HG02852 (cell line): ENCODE data around the gene THY1.

ENCODE experiments used
- ATAC-seq: cut with Tn5 transposase; IDR thresholded peaks from one replicate; pipeline ENCODE4 v1.9.1; 2021; ENCODE audit warnings: mild to moderate bottlenecking, moderate library complexity; ENCODE audit not compliant: unreplicated experiment

The THY1 gene

DNA sequence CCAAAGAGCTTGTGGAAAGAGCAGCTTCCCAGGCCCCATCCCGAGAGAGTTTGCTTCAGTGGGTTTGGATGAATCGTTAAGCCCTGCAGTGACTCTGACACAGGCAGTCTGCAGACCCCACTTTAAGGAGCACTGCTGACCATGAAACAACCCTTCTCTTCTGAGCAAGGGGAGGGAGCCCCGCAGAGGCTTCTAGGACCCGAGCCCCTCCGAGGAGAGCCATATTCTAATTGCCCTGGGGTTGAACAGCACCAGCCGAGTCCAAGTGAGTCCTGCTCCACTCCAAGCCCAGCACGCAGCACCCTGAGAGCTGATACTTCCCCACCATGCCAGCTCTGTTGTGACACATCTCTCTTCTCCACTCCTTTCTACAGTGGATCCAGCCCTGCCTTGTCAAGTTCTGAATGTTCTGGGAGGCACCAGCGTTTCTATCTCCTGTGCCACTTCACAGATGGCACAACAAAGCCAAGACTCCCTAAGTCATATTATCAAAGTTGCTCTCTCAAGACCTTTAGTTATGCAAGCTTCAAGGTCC, 51.8 kb downstream of the THY1 start:
- no peak for ATAC-seq

DNA sequence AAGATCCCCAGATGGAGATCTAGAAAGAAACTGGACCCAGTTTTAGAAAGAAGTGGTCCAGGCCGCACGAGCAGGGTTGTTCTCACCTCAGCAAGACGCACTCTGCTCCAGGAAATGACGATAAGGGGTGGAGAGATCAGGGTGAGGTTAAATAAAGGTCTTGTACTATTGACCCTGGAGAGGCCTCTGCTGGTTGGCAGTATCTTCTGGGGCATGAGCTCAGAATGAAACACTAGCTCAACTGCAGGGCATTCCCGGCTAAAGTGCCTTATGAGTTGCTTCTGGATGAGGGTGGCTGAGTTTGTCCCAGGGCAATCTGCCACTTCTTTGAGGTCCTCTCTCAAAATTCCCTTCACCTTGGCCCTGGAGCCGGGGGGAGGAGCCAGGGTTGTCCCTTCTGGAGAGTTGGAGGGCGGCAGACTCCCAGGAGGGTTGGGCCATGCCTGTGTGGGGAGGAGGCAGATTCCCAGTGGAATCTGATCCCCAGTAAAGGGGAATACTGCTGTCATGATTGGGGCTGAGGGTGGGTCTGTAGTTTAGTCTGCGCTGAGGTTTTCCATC, 52.4 kb downstream of the THY1 start:
- ATAC-seq, result no peak

DNA sequence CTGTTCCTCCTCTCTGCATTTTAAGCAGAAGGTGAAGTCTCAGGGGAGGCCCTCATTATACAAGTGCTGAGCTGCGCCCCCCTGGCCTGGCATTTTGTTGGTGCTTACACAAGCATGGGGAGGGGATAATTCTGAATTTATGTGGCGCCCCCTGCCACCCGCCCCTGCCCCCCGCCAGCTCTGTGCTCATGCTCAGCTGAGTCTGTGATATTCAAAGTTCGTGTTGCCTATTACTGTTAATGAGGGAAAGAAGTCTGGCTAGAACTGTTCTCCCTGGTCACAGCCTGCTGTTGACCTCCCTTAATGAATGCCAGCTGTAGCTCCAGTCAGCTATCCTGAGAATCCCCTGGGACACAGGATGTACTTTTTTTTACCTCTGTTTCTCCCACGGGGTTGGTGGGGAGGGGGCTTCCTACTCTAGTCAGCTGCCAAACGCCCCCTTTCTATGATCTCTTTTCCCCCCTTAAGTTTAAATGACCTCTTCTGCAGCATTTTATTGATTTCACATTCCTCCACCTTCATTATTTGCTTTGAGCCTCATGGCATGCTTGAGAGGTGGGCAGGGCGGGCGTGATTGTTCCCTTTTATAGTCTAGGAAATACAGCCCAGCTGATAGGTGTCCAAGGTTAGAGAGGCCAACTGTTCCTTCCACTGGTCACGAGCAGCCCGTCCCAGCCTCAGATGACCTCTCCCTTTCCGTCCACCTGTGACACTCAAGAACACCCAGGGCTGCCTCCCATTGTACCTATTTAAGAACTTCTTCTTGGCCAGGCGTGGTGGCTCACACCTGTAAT, 53.6 kb downstream of the THY1 start:
- ATAC-seq, result no peak

DNA sequence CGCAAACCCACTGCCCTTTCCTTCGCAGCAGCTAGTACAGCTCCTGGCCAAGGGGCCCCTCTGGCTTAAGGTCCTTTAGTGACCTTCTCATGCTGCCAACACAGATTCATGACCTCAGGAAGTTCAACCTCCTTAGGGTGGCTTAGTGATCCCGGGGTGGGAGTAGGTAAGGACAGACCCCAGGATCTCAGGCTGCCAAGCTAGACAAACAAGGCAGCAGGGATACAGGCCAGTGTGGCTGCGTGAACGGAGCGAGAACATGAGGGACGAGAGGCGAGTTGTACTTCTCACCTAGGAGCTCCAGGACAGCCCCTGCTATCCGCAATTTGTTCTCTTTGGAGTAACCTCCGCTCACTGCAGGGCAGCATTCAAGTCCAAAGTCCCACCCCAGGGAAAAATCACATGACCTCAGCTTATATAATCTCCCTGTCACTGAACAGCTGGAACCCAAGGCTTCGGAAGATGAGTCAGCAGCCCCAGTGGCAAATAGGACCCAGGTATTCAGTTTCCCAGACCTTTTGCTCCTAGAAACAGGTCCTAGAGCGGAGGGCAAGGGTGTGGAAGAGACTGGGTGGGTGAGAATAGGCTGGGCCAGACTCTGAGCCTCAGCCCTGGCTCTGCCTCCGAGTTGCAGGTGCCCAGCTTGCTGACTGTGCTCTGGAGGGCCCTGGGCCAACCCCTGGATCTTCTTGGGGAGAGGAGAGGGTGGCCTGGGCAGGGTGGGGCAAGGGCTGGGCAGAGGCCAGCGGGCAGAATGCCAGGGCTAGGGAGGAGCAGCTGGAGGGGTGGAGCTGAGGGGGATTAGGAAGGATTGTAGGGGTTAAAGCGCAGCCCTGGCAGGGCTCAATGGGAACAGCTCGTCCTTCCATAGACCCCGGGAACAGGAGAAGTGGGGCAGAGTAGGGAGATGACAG, 54.6 kb downstream of the THY1 start:
- ATAC-seq, result no peak

DNA sequence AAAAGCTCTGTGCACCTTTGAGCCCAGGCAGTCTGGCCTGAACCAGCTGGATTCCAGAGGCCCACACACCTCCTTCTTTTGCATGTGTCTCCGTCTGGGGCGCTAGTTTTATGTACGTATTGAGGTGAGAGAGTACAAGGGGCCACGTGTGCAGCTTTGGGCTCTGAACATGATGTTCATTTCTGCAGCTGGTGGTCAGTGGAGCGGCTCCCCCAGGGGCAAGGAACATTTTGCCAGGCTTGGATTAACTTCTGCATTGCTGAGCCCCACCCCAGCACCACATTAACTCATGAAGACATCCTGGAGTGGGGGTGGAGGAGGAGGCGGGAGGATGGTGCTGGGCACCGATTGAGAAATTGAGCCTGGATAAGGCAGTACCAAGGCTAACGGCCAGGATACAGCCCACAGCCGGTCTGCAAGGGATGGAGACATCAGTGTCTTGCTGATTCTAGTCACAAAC, 55.3 kb downstream of the THY1 start:
- ATAC-seq, result no peak
